Stimulated activated CD4-positive, alpha-beta T cell treated with anti-CD3 and anti-CD28 coated beads, Interleukin-2, amount 100 ng/mL, for 4 hours (primary cell): ENCODE data around the gene CTNNBL1.
"Not testable (repeated sequence)": the region's sequence is repeated elsewhere in the genome, so short reads cannot be mapped to it uniquely, and the experiment has no call there.

Source experiments
- DNase-seq: peaks from one replicate; pipeline ENCODE4 v3.0.0-alpha.2; 2020; ENCODE audit warnings: low read depth

CTNNBL1 gene

GRCh38 chr20:37677969-37678861, 15.6 kb upstream of the CTNNBL1 start:
- DNase-seq = no peak

GRCh38 chr20:37679751-37680150, 14.1 kb upstream of the CTNNBL1 start:
- not testable (repeated sequence) for DNase-seq

- no peak for DNase-seq
Measured at GRCh38 chr20:37680420-37680819, 13.4 kb upstream of the CTNNBL1 start.

GRCh38 chr20:37681384-37682112, 12.3 kb upstream of the CTNNBL1 start:
- no peak for DNase-seq

GRCh38 chr20:37683146-37683545, 10.7 kb upstream of the CTNNBL1 start:
- DNase-seq = not testable (repeated sequence)

GRCh38 chr20:37686762-37687477, 6.9 kb upstream of the CTNNBL1 start:
- DNase-seq = no peak

- DNase-seq = no peak
Measured at GRCh38 chr20:37687478-37687805, 6.4 kb upstream of the CTNNBL1 start.

GRCh38 chr20:37688093-37688492, 5.7 kb upstream of the CTNNBL1 start:
- DNase-seq = no peak

- DNase-seq = no peak
Measured at GRCh38 chr20:37690626-37691369, 3.0 kb upstream of the CTNNBL1 start.

GRCh38 chr20:37692459-37693166, 1.2 kb upstream of the CTNNBL1 start:
- no peak for DNase-seq

- DNase-seq = no peak
Measured at GRCh38 chr20:37693242-37693634, 592 bp upstream of the CTNNBL1 start.

GRCh38 chr20:37695684-37696342, 2.0 kb downstream of the CTNNBL1 start:
- no peak for DNase-seq

- DNase-seq = no peak
Measured at GRCh38 chr20:37697314-37697713, 3.5 kb downstream of the CTNNBL1 start.

GRCh38 chr20:37699202-37699601, 5.4 kb downstream of the CTNNBL1 start:
- DNase-seq = no peak

- DNase-seq = no peak
Measured at GRCh38 chr20:37700301-37700700, 6.5 kb downstream of the CTNNBL1 start.

GRCh38 chr20:37701676-37702075, 7.8 kb downstream of the CTNNBL1 start:
- DNase-seq = not testable (repeated sequence)

- no peak for DNase-seq
Measured at GRCh38 chr20:37702403-37703034, 8.7 kb downstream of the CTNNBL1 start.

- no peak for DNase-seq
Measured at GRCh38 chr20:37703035-37703845, 9.4 kb downstream of the CTNNBL1 start.

- DNase-seq = no peak
Measured at GRCh38 chr20:37704955-37705354, 11.1 kb downstream of the CTNNBL1 start.
